H1 (cell line): ENCODE data around the gene SORL1-AS1.

Experiments used
- CTCF ChIA-PET: fragments of 300-600 bp; sonication (Branson Sonifier 250); formaldehyde crosslinking; loops from one replicate; lab custom pipeline; 2021; ENCODE audit not compliant: partially characterized antibody; lab: Charles Lee
- POLR2A ChIA-PET: fragments of 300-600 bp; sonication (Branson Sonifier 250); formaldehyde crosslinking; loops from one replicate; lab custom pipeline; 2021; ENCODE audit warnings: inconsistent platforms; ENCODE audit not compliant: partially characterized antibody; lab: Charles Lee
- DNase-seq, 2 experiments: peaks; one replicate each; pipeline versions ENCODE4 v3.0.0 to v3.0.0-alpha.2; 2010 to 2022; ENCODE audit warnings: low spot score in 2 of 2, low read depth in 1 of 2, mixed read lengths in 1 of 2
- FAIRE-seq: peaks from 2 replicates; lab custom pipeline; 2011; peaks lifted over from hg19 to GRCh38; lab: Jason Lieb, UNC
- H2AFZ ChIP-seq: 2 replicates; pipeline ENCODE4 v1.8.1; 2012; ENCODE audit warnings: low read length, inconsistent platforms
- H2AK5ac ChIP-seq: 2 replicates; pipeline ENCODE4 v1.6.1; 2013; ENCODE audit warnings: low read depth, low read length
- H2BK120ac ChIP-seq: replicated peaks from 2 replicates; pipeline ENCODE3; 2013; ENCODE audit warnings: low read depth, low read length, inconsistent platforms
- H2BK12ac ChIP-seq: 2 replicates; pipeline ENCODE4 v1.6.1; 2013; ENCODE audit warnings: low read depth, low read length
- H2BK15ac ChIP-seq: 2 replicates; pipeline ENCODE4 v1.6.1; 2013; ENCODE audit warnings: low read length
- H2BK20ac ChIP-seq: 2 replicates; pipeline ENCODE4 v1.6.1; 2013; ENCODE audit warnings: low read length
- H2BK5ac ChIP-seq: 2 replicates; pipeline ENCODE4 v1.6.1; 2013; ENCODE audit warnings: low read depth, low read length
- H3K14ac ChIP-seq: 2 replicates; pipeline ENCODE4 v1.6.1; 2013; ENCODE audit warnings: inconsistent platforms; ENCODE audit not compliant: insufficient read length
- H3K18ac ChIP-seq: 2 replicates; pipeline ENCODE4 v1.6.1; 2013; ENCODE audit warnings: low read length; ENCODE audit errors: extremely low read depth
- H3K23ac ChIP-seq: 2 replicates; pipeline ENCODE4 v1.6.1; 2013; ENCODE audit warnings: inconsistent platforms; ENCODE audit not compliant: insufficient read length
- H3K23me2 ChIP-seq: 2 replicates; pipeline ENCODE4 v1.6.1; 2013; ENCODE audit warnings: low read depth, low read length
- H3K27ac ChIP-seq: 2 replicates; pipeline ENCODE4 v1.6.1; 2011; ENCODE audit warnings: low read depth, low read length, inconsistent platforms
- H3K27me3 ChIP-seq, 4 experiments: replicated peaks in 1 of 4; 1 replicate in 1 of 4; 2 replicates in 3 of 4; pipeline versions ENCODE4 v1.6.1 to v1.8.1; 2011 to 2013; ENCODE audit warnings: low read length in 3 of 4, mild to moderate bottlenecking in 3 of 4, inconsistent platforms in 2 of 4, mixed read lengths in 2 of 4, moderate library complexity in 1 of 4; ENCODE audit not compliant: control insufficient read depth in 3 of 4, insufficient read depth in 3 of 4; ENCODE audit errors: extremely low read depth in 1 of 4
- H3K36me3 ChIP-seq, 4 experiments: 2 replicates each; pipeline versions ENCODE4 v1.6.1 to v1.8.1; 2011 to 2013; ENCODE audit warnings: mild to moderate bottlenecking in 4 of 4, low read length in 3 of 4, moderate library complexity in 2 of 4, control low read depth in 1 of 4, inconsistent platforms in 1 of 4; ENCODE audit not compliant: insufficient read depth in 4 of 4, control insufficient read depth in 2 of 4
- H3K4ac ChIP-seq: replicated peaks from 2 replicates; pipeline ENCODE3; 2013; ENCODE audit warnings: low read length, low read depth, mixed read lengths, inconsistent platforms; ENCODE audit not compliant: insufficient read length
- H3K4me1 ChIP-seq, 4 experiments: replicated peaks in 1 of 4; 1 replicate in 1 of 4; 2 replicates in 3 of 4; pipeline versions ENCODE4 v1.6.1 to v1.8.1; 2011 to 2013; ENCODE audit warnings: low read length in 3 of 4, inconsistent platforms in 2 of 4, mixed read lengths in 1 of 4; ENCODE audit not compliant: insufficient read depth in 4 of 4, control insufficient read depth in 3 of 4
- H3K4me2 ChIP-seq, 2 experiments: 2 replicates each; pipeline versions ENCODE4 v1.6.1 to v1.8.1; 2011 to 2013; ENCODE audit warnings: low read depth in 2 of 2, low read length in 2 of 2, control low read depth in 1 of 2, inconsistent platforms in 1 of 2, mild to moderate bottlenecking in 1 of 2; ENCODE audit not compliant: insufficient read depth in 1 of 2
- H3K4me3 ChIP-seq, 4 experiments: fragments of 200-600, 300-600 bp in 1 of 4; sonication (generic), shearing (Covaris generic), sonication (Bioruptor Twin) in 1 of 4; 2 replicates each; pipeline versions ENCODE4 v1.5.1 to v1.8.1; 2011 to 2016; ENCODE audit warnings: low read length in 4 of 4, low read depth in 3 of 4, control low read depth in 2 of 4, inconsistent platforms in 2 of 4, mild to moderate bottlenecking in 2 of 4, mixed read lengths in 1 of 4, moderate library complexity in 1 of 4; ENCODE audit not compliant: insufficient read depth in 2 of 4; ENCODE audit errors: extremely low read depth in 1 of 4
- H3K56ac ChIP-seq: replicated peaks from 2 replicates; pipeline ENCODE3; 2013; ENCODE audit warnings: low read depth, mild to moderate bottlenecking, mixed read lengths, low read length, inconsistent platforms; ENCODE audit not compliant: insufficient read length
- H3K79me1 ChIP-seq: 2 replicates; pipeline ENCODE4 v1.6.1; 2013; ENCODE audit warnings: low read depth, low read length, control low read depth
- H3K79me2 ChIP-seq, 2 experiments: 2 replicates each; pipeline versions ENCODE4 v1.6.1 to v1.8.1; 2012 to 2013; ENCODE audit warnings: low read length in 2 of 2, mild to moderate bottlenecking in 2 of 2, inconsistent platforms in 1 of 2; ENCODE audit not compliant: insufficient read depth in 2 of 2, control insufficient read depth in 1 of 2
- H3K9ac ChIP-seq, 4 experiments: replicated peaks in 1 of 4; 1 replicate in 1 of 4; 2 replicates in 3 of 4; pipeline versions ENCODE4 v1.6.1 to v1.8.1; 2011 to 2013; ENCODE audit warnings: low read depth in 3 of 4, low read length in 3 of 4, control low read depth in 2 of 4, mild to moderate bottlenecking in 2 of 4, moderate library complexity in 2 of 4, inconsistent platforms in 1 of 4; ENCODE audit errors: extremely low read depth in 1 of 4
- H3K9me3 ChIP-seq, 2 experiments: 2 replicates each; pipeline versions ENCODE4 v1.6.1 to v1.8.1; 2012 to 2013; ENCODE audit warnings: mild to moderate bottlenecking in 2 of 2, moderate library complexity in 2 of 2, control low read depth in 1 of 2, inconsistent platforms in 1 of 2, low read depth in 1 of 2, low read length in 1 of 2, mixed read lengths in 1 of 2; ENCODE audit not compliant: insufficient read depth in 2 of 2
- H4K20me1 ChIP-seq, 2 experiments: replicated peaks in 1 of 2; 2 replicates each; pipeline versions ENCODE3 to v1.8.1; 2011 to 2013; ENCODE audit warnings: inconsistent platforms in 2 of 2, low read length in 2 of 2, mild to moderate bottlenecking in 1 of 2; ENCODE audit not compliant: insufficient read depth in 2 of 2, control insufficient read depth in 1 of 2
- H4K5ac ChIP-seq: 2 replicates; pipeline ENCODE4 v1.6.1; 2013; ENCODE audit warnings: low read length, low read depth, mixed read lengths, inconsistent platforms; ENCODE audit not compliant: insufficient read length
- H4K8ac ChIP-seq: 2 replicates; pipeline ENCODE4 v1.8.0; 2013; ENCODE audit warnings: mild to moderate bottlenecking, moderate library complexity, low read length, inconsistent platforms; ENCODE audit not compliant: insufficient read depth; ENCODE audit errors: extremely low read depth
- H4K91ac ChIP-seq: replicated peaks from 2 replicates; pipeline ENCODE3; 2013; ENCODE audit warnings: low read length, mixed read lengths, inconsistent platforms; ENCODE audit not compliant: insufficient read length
- RAD21 ChIP-seq, 2 experiments: IDR thresholded peaks in 1 of 2; conservative IDR thresholded peaks in 1 of 2; 2 replicates each; pipeline ENCODE4 v1.6.1; 2011; ENCODE audit warnings: low read depth in 2 of 2, low read length in 2 of 2, improper control_type of control experiment in 1 of 2, inconsistent platforms in 1 of 2, mild to moderate bottlenecking in 1 of 2, moderate library complexity in 1 of 2
- SIN3A ChIP-seq, 2 experiments: IDR thresholded peaks in 1 of 2; conservative IDR thresholded peaks in 1 of 2; 2 replicates each; pipeline ENCODE4 v1.6.1; 2011 to 2012; ENCODE audit warnings: low read length in 2 of 2, improper control_type of control experiment in 1 of 2, low read depth in 1 of 2, mild to moderate bottlenecking in 1 of 2
- WGBS, 2 experiments: shearing (Covaris generic) in 1 of 2; methylation state at CpG; one replicate each; pipeline versions ENCODE4 v1.1.6 to v1.1.7; 2013 to 2015; ENCODE audit warnings: low lambda C conversion rate in 2 of 2, mixed read lengths in 2 of 2, inconsistent platforms in 1 of 2, low coverage in 1 of 2, missing lambda C conversion rate in 1 of 2; ENCODE audit not compliant: insufficient replicate concordance in 2 of 2, insufficient coverage in 1 of 2, insufficient read length in 1 of 2; ENCODE audit errors: extremely low coverage in 1 of 2, missing lambda C conversion rate in 1 of 2; 5-methylcytosine and 5-hydroxymethylcytosine counted together

The SORL1-AS1 gene

DNA sequence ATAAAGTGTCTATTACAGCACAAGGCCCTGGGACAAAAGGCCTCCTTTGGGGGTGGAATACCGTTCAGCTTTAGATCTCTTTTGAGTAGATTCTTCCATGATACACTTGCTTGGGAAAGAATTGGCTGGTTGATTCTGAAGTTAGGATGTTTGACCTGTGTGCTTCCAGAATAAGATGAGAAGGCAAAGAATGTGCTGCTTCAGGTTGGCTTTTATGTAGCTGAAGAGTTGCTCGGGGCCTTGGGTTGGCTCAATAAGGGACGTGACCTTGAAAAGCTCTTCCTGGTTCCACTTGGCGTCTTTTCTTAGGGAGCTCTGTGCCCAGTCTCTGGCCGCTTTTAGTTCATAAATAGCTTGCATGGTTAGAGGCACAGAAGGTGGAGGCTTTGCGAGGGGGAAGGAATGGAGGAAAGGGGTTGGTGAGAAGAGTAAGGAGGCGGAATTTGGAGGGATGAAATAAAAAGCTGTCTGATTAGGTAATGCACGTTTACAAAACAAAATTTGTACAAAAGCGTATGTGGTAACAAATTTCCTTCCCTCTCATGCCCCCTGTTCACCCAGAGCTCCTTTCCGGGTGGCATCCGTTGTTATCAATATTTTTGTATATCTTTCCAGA is 4.2 kb upstream of the SORL1-AS1 start:
- Histone ChIP-seq H3K4me3 (no peak overlapping the region), H3K4me2 (no peak overlapping the region), H3K79me1 (peaks cover 19% of the 10 kb centered on the region), H3K23ac (no peak overlapping the region), H3K9me3 (no peaks in the 10 kb centered on the region), H2BK5ac (no peak overlapping the region), H2BK12ac (no peak overlapping the region), H3K27me3 (no peaks in the 10 kb centered on the region), H3K9ac (no peak overlapping the region), H2BK120ac (no peak overlapping the region), H3K36me3 (no peaks in the 10 kb centered on the region; a peak in 1 of 8 replicates), H3K56ac (no peak overlapping the region), H4K91ac (no peak overlapping the region), H3K4me1 (peaks cover 11 to 27% (median 19%) of the 10 kb centered on the region in 4 experiments), H3K23me2 (peaks cover 4% of the 10 kb centered on the region; the same call in 1 of the 2 replicates), H2BK15ac (no peak overlapping the region), H2AFZ (no peak overlapping the region), H4K20me1 (peaks cover 0 to 4% of the 10 kb centered on the region in 2 experiments), H3K14ac (no peak overlapping the region), H3K4ac (no peak overlapping the region), H4K5ac (no peak overlapping the region), H3K79me2 (peaks cover 24 to 92% of the 10 kb centered on the region in 2 experiments), H2BK20ac (no peak overlapping the region), H4K8ac (no peak overlapping the region), H3K27ac (no peak overlapping the region), H2AK5ac (no peak overlapping the region), H3K18ac (no peak overlapping the region)
- 72 to 100% methylated on average over 2 to 11 of the region's 11 CpGs for WGBS, 2 experiments
- no peak for TF ChIP-seq RAD21 (IDR thresholded peaks at IDR 0.05 in 1 of 2, conservative IDR thresholded peaks at IDR 0.05 in 1 of 2; ENCODE audit: low read depth in 2 of 2, low read length in 2 of 2)
- TF ChIP-seq SIN3A (conservative IDR thresholded peaks at IDR 0.05 in 1 of 2, IDR thresholded peaks at IDR 0.05 in 1 of 2; ENCODE audit: low read depth in 1 of 2, low read length in 2 of 2), result no peak
- DNase-seq (no peak), FAIRE-seq (no peak)
- CTCF ChIA-PET, result interaction anchor here (0.6 to 2.2 kb wide), 9 partner anchors 9 to 76 kb away, joined by 3 to 11 read pairs (median 3); no protein-coding TSS in a partner anchor
- POLR2A ChIA-PET, result interaction anchor here (3.4 kb wide), 1 partner anchor 9 kb away, joined by 16 read pairs; no protein-coding TSS in a partner anchor
